SK-N-MC (cell line): ENCODE measurements around the gene SH3GL2.

ENCODE experiments used
- DNase-seq: peaks from one replicate; pipeline ENCODE4 v3.0.0-alpha.2; 2011; ENCODE audit warnings: low read depth, low spot score
- H3K27ac ChIP-seq: fragments of 200-600 bp; sonication (generic); 2 replicates; pipeline ENCODE4 v1.5.1; 2016; ENCODE audit warnings: mixed run types
- H3K36me3 ChIP-seq: fragments of 200-600 bp; sonication (generic); 2 replicates; pipeline ENCODE4 v1.6.1; 2017; ENCODE audit warnings: antibody characterized with exemption, low read length, mixed read lengths; ENCODE audit not compliant: insufficient read depth
- H3K4me3 ChIP-seq: fragments of 200-600 bp; sonication (generic); 2 replicates; pipeline ENCODE4 v1.5.1; 2016
- H3K9ac ChIP-seq: fragments of 200-600 bp; sonication (generic); 2 replicates; pipeline ENCODE4 v1.8.0; 2017; ENCODE audit warnings: mixed run types, mixed read lengths; ENCODE audit not compliant: insufficient read length
- H3K9me3 ChIP-seq: fragments of 200-600 bp; sonication (generic); 2 replicates; pipeline ENCODE4 v1.6.1; 2017; ENCODE audit warnings: low read depth, mild to moderate bottlenecking, antibody characterized with exemption, low read length, moderate library complexity, mixed read lengths
- EZH2 ChIP-seq: fragments of 200-600 bp; sonication (generic); IDR thresholded peaks from one replicate; pipeline ENCODE4 v1.6.1; 2017; ENCODE audit warnings: antibody characterized with exemption
- FOXP2 ChIP-seq: optimal IDR thresholded peaks from 2 replicates; pipeline ENCODE3; 2011; ENCODE audit warnings: mild to moderate bottlenecking, moderate library complexity; ENCODE audit not compliant: insufficient read depth; ENCODE audit errors: extremely low read length, control extremely low read depth
- POLR2AphosphoS5 ChIP-seq: IDR thresholded peaks from 2 replicates; pipeline ENCODE4 v1.6.1; 2012; ENCODE audit warnings: mild to moderate bottlenecking, low read depth, low read length, borderline replicate concordance

SH3GL2 gene

GRCh38 chr9:17614903-17615302, 36.0 kb downstream of the SH3GL2 start:
- TF ChIP-seq EZH2 (no peak), FOXP2 (no peak), POLR2AphosphoS5 (no peak)
- Histone ChIP-seq H3K4me3 (no peak overlapping the region), H3K36me3 (no peaks in the 10 kb centered on the region), H3K27ac (no peak overlapping the region), H3K9ac (no peak overlapping the region), H3K9me3 (no peaks in the 10 kb centered on the region)
- no peak for DNase-seq

GRCh38 chr9:17622141-17622540, 43.3 kb downstream of the SH3GL2 start:
- Histone ChIP-seq H3K9ac (no peak overlapping the region), H3K4me3 (no peak overlapping the region), H3K9me3 (no peaks in the 10 kb centered on the region), H3K27ac (no peak overlapping the region), H3K36me3 (no peaks in the 10 kb centered on the region)
- TF ChIP-seq EZH2 (no peak), POLR2AphosphoS5 (no peak), FOXP2 (no peak)
- no peak for DNase-seq

DNA sequence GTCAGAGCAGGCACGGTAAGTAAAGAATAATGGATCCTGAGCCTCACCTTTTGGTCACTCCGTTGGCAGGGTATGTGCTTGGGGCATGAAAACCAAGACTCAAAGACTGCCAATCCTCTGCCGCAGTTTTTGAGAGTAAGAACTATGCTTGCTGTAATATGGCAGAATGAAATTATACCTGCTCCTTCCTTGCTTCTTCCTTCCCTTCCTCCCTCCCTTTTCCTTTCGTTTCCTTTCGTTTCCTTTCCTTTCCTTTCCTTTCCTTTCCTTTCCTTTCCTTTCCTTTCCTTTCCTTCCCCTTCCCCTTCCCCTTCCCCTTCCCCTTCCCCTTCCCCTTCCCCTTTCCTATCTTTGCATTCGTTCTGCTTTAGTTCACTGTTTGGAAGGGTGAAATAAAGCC, 43.9 kb downstream of the SH3GL2 start:
- no peaks in the 10 kb centered on the region for H3K36me3 ChIP-seq
- no peak overlapping the region for H3K27ac ChIP-seq
- H3K4me3 ChIP-seq, result no peak overlapping the region
- TF ChIP-seq EZH2, result no peak
- TF ChIP-seq FOXP2, result no peak
- TF ChIP-seq POLR2AphosphoS5, result no peak
- no peak for DNase-seq
- no peak overlapping the region for H3K9ac ChIP-seq
- no peaks in the 10 kb centered on the region for H3K9me3 ChIP-seq

GRCh38 chr9:17623965-17624364, 45.1 kb downstream of the SH3GL2 start:
- TF ChIP-seq EZH2, result no peak
- TF ChIP-seq FOXP2, result no peak
- TF ChIP-seq POLR2AphosphoS5, result no peak
- H3K9me3 ChIP-seq, result no peaks in the 10 kb centered on the region
- H3K27ac ChIP-seq, result no peak overlapping the region
- no peak for DNase-seq
- H3K9ac ChIP-seq, result no peak overlapping the region
- H3K4me3 ChIP-seq, result no peak overlapping the region
- H3K36me3 ChIP-seq, result no peaks in the 10 kb centered on the region

- no peak for DNase-seq
- no peak overlapping the region for H3K9ac ChIP-seq
- H3K9me3 ChIP-seq, result no peaks in the 10 kb centered on the region
- TF ChIP-seq EZH2 (no peak), POLR2AphosphoS5 (no peak), FOXP2 (no peak)
- H3K36me3 ChIP-seq, result no peaks in the 10 kb centered on the region
- no peak overlapping the region for H3K4me3 ChIP-seq
- H3K27ac ChIP-seq, result no peak overlapping the region
These were observed 45.7 kb downstream of the SH3GL2 start for GRCh38 chr9:17624571-17624970.

- Histone ChIP-seq H3K36me3 (no peaks in the 10 kb centered on the region), H3K4me3 (no peak overlapping the region), H3K9ac (no peak overlapping the region), H3K27ac (no peak overlapping the region), H3K9me3 (no peaks in the 10 kb centered on the region)
- TF ChIP-seq FOXP2 (no peak), POLR2AphosphoS5 (no peak), EZH2 (no peak)
- DNase-seq, result no peak
These were observed 47.0 kb downstream of the SH3GL2 start for GRCh38 chr9:17625644-17626388.

- no peak overlapping the region for H3K9ac ChIP-seq
- H3K27ac ChIP-seq, result no peak overlapping the region
- no peak for DNase-seq
- TF ChIP-seq EZH2, result no peak
- no peak for TF ChIP-seq POLR2AphosphoS5
- TF ChIP-seq FOXP2, result no peak
- H3K36me3 ChIP-seq, result no peaks in the 10 kb centered on the region
- no peaks in the 10 kb centered on the region for H3K9me3 ChIP-seq
- no peak overlapping the region for H3K4me3 ChIP-seq
These were observed 48.8 kb downstream of the SH3GL2 start for GRCh38 chr9:17627641-17628040.

GRCh38 chr9:17628624-17629023, 49.8 kb downstream of the SH3GL2 start:
- Histone ChIP-seq H3K4me3 (no peak overlapping the region), H3K9me3 (no peaks in the 10 kb centered on the region), H3K27ac (no peak overlapping the region), H3K36me3 (no peaks in the 10 kb centered on the region), H3K9ac (no peak overlapping the region)
- DNase-seq, result no peak
- no peak for TF ChIP-seq EZH2
- no peak for TF ChIP-seq FOXP2
- no peak for TF ChIP-seq POLR2AphosphoS5

- Histone ChIP-seq H3K36me3 (no peaks in the 10 kb centered on the region), H3K27ac (no peak overlapping the region), H3K9me3 (no peaks in the 10 kb centered on the region), H3K9ac (no peak overlapping the region), H3K4me3 (no peak overlapping the region)
- DNase-seq, result peak; percentile 39
- no peak for TF ChIP-seq EZH2
- TF ChIP-seq POLR2AphosphoS5, result no peak
- TF ChIP-seq FOXP2, result no peak
These were observed 51.7 kb downstream of the SH3GL2 start for GRCh38 chr9:17630531-17630949.
